H1 (cell line): ENCODE results near the gene TBX6.
A peak's percentile ranks its signal among the peaks of the same experiment; 100 is the strongest.

Experiments used
- GABPA ChIP-seq: IDR thresholded peaks from 2 replicates; pipeline ENCODE4 v1.6.1; 2011; ENCODE audit warnings: mild to moderate bottlenecking, low read length, moderate library complexity, borderline replicate concordance; ENCODE audit not compliant: insufficient read depth
- POLR2A ChIP-seq, 2 experiments: IDR thresholded peaks; 1 replicate in 1 of 2; 2 replicates in 1 of 2; pipeline ENCODE4 v1.6.1; 2011; ENCODE audit warnings: low read depth in 2 of 2, low read length in 2 of 2, mild to moderate bottlenecking in 2 of 2; ENCODE audit errors: control extremely low read depth in 1 of 2
- POLR2AphosphoS5 ChIP-seq: IDR thresholded peaks from 2 replicates; pipeline ENCODE4 v1.6.1; 2011; ENCODE audit warnings: low read depth, low read length
- RAD21 ChIP-seq, 2 experiments: IDR thresholded peaks in 1 of 2; conservative IDR thresholded peaks in 1 of 2; 2 replicates each; pipeline ENCODE4 v1.6.1; 2011; ENCODE audit warnings: low read depth in 2 of 2, low read length in 2 of 2, improper control_type of control experiment in 1 of 2, inconsistent platforms in 1 of 2, mild to moderate bottlenecking in 1 of 2, moderate library complexity in 1 of 2
- SIX5 ChIP-seq: IDR thresholded peaks from 2 replicates; pipeline ENCODE4 v1.6.1; 2011; ENCODE audit warnings: mild to moderate bottlenecking, low read depth, low read length
- ZNF274 ChIP-seq: IDR thresholded peaks from 2 replicates; pipeline ENCODE4 v1.7.0; 2012; ENCODE audit warnings: low read length, borderline replicate concordance; ENCODE audit errors: extremely low read depth
- TF ChIP-seq, protein P1 (sequence below), 3 experiments: IDR thresholded peaks; 1 replicate in 2 of 3; 2 replicates in 1 of 3; pipeline versions ENCODE4 v1.5.1 to v1.6.1; 2011; ENCODE audit warnings: low read length in 3 of 3, mild to moderate bottlenecking in 3 of 3, inconsistent platforms in 2 of 3, low read depth in 1 of 3, moderate library complexity in 1 of 3; ENCODE audit not compliant: insufficient read depth in 1 of 3; ENCODE audit errors: control extremely low read depth in 1 of 3

GRCh38 chr16:30083216-30084055, 8.3 kb downstream of the TBX6 start:
- TF ChIP-seq ZNF274 (no peak), POLR2AphosphoS5 (0 out of 2 replicates have a peak, but pooled peaks have one; percentile 18), POLR2A (IDR thresholded peaks at IDR 0.05; ENCODE audit: control extremely low read depth in 1 of 2, low read depth in 2 of 2, low read length in 2 of 2) (0 out of 3 replicates have a peak, but pooled peaks of 1 of the 2 experiments have one; percentile 36), GABPA (no peak), SIX5 (no peak), RAD21 (IDR thresholded peaks at IDR 0.05 in 1 of 2, conservative IDR thresholded peaks at IDR 0.05 in 1 of 2; ENCODE audit: low read depth in 2 of 2, low read length in 2 of 2) (no peak)
- TF ChIP-seq, protein P1, sequence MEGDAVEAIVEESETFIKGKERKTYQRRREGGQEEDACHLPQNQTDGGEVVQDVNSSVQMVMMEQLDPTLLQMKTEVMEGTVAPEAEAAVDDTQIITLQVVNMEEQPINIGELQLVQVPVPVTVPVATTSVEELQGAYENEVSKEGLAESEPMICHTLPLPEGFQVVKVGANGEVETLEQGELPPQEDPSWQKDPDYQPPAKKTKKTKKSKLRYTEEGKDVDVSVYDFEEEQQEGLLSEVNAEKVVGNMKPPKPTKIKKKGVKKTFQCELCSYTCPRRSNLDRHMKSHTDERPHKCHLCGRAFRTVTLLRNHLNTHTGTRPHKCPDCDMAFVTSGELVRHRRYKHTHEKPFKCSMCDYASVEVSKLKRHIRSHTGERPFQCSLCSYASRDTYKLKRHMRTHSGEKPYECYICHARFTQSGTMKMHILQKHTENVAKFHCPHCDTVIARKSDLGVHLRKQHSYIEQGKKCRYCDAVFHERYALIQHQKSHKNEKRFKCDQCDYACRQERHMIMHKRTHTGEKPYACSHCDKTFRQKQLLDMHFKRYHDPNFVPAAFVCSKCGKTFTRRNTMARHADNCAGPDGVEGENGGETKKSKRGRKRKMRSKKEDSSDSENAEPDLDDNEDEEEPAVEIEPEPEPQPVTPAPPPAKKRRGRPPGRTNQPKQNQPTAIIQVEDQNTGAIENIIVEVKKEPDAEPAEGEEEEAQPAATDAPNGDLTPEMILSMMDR (IDR thresholded peaks at IDR 0.05; ENCODE audit: control extremely low read depth in 1 of 3, insufficient read depth in 1 of 3, low read depth in 1 of 3, low read length in 3 of 3) = no peak
